Duodenal mucosa (tissue), 2 donors: ENCODE measurements around the gene POFUT1.

Source experiments
- H3K27ac ChIP-seq: one replicate; pipeline ENCODE4 v1.7.0; 2013; ENCODE audit warnings: low read depth, low read length
- H3K27me3 ChIP-seq, 2 donors: one replicate each; pipeline ENCODE4 v1.7.0; 2013; ENCODE audit warnings: low read length in 2 of 2, control low read depth in 1 of 2; ENCODE audit not compliant: insufficient read depth in 2 of 2, control insufficient read depth in 1 of 2
- H3K36me3 ChIP-seq, 2 donors: one replicate each; pipeline ENCODE4 v1.7.0; 2013; ENCODE audit warnings: low read length in 2 of 2, control low read depth in 1 of 2; ENCODE audit not compliant: insufficient read depth in 2 of 2, control insufficient read depth in 1 of 2
- H3K4me1 ChIP-seq, 2 donors: one replicate each; pipeline ENCODE4 v1.7.0; 2013; ENCODE audit warnings: low read length in 2 of 2, control low read depth in 1 of 2; ENCODE audit not compliant: insufficient read depth in 2 of 2, control insufficient read depth in 1 of 2
- H3K4me3 ChIP-seq, 2 donors: one replicate each; pipeline ENCODE4 v1.7.0; 2013; ENCODE audit warnings: low read length in 2 of 2, low read depth in 1 of 2
- H3K9ac ChIP-seq, 2 donors: one replicate each; pipeline ENCODE4 v1.7.0; 2013; ENCODE audit warnings: low read length in 2 of 2, low read depth in 1 of 2
- H3K9me3 ChIP-seq, 2 donors: one replicate each; pipeline ENCODE4 v1.7.0; 2013; ENCODE audit warnings: low read length in 2 of 2, control low read depth in 1 of 2; ENCODE audit not compliant: control insufficient read depth in 1 of 2

The POFUT1 gene

GRCh38 chr20:32205843-32206759, 1.6 kb upstream of the POFUT1 start:
- Histone ChIP-seq H3K27ac (peak overlapping the region; percentile 63), H3K27me3 (no peaks in the 10 kb centered on the region), H3K4me3 (peak overlapping the region; percentile 93 to 95), H3K36me3 (peaks cover 10 to 23% of the 10 kb centered on the region in 2 donors), H3K4me1 (peaks cover 58 to 72% of the 10 kb centered on the region in 2 donors), H3K9me3 (no peaks in the 10 kb centered on the region), H3K9ac (peak overlapping the region; percentile 87 to 99)

- no peaks in the 10 kb centered on the region for H3K9me3 ChIP-seq
- peak overlapping the region; percentile 87 to 99 for H3K9ac ChIP-seq
- peaks cover 58 to 72% of the 10 kb centered on the region in 2 donors for H3K4me1 ChIP-seq
- no peaks in the 10 kb centered on the region for H3K27me3 ChIP-seq
- H3K4me3 ChIP-seq = peak overlapping the region; percentile 93 to 95
- H3K36me3 ChIP-seq = peaks cover 10 to 21% of the 10 kb centered on the region in 2 donors
- peak overlapping the region; percentile 63 for H3K27ac ChIP-seq
These were observed 687 bp upstream of the POFUT1 start for GRCh38 chr20:32206760-32207625.

GRCh38 chr20:32208499-32209154, 947 bp downstream of the POFUT1 start:
- peaks cover 10 to 22% of the 10 kb centered on the region in 2 donors for H3K36me3 ChIP-seq
- no peaks in the 10 kb centered on the region for H3K9me3 ChIP-seq
- H3K4me3 ChIP-seq = peak overlapping the region; percentile 95 to 97
- H3K9ac ChIP-seq = peak overlapping the region; percentile 87 to 92
- peaks cover 51 to 62% of the 10 kb centered on the region in 2 donors for H3K4me1 ChIP-seq
- H3K27me3 ChIP-seq = no peaks in the 10 kb centered on the region
- H3K27ac ChIP-seq = no peak overlapping the region

GRCh38 chr20:32209850-32210605, 2.3 kb downstream of the POFUT1 start:
- peak overlapping the region; percentile 47 to 87 for H3K9ac ChIP-seq
- peaks cover 10 to 23% of the 10 kb centered on the region in 2 donors for H3K36me3 ChIP-seq
- no peaks in the 10 kb centered on the region for H3K27me3 ChIP-seq
- H3K4me1 ChIP-seq = peaks cover 38 to 48% of the 10 kb centered on the region in 2 donors
- H3K9me3 ChIP-seq = no peaks in the 10 kb centered on the region
- no peak overlapping the region for H3K27ac ChIP-seq
- peak overlapping the region in 1 of 2 donors; percentile 16 for H3K4me3 ChIP-seq

- peaks cover 25 to 41% of the 10 kb centered on the region in 2 donors for H3K36me3 ChIP-seq
- H3K4me3 ChIP-seq = no peak overlapping the region
- H3K27me3 ChIP-seq = no peaks in the 10 kb centered on the region
- H3K9ac ChIP-seq = no peak overlapping the region
- H3K9me3 ChIP-seq = no peaks in the 10 kb centered on the region
- peaks cover 43 to 48% of the 10 kb centered on the region in 2 donors for H3K4me1 ChIP-seq
- H3K27ac ChIP-seq = no peak overlapping the region
These were observed 6.2 kb downstream of the POFUT1 start for GRCh38 chr20:32213870-32214269.

GRCh38 chr20:32215147-32215546, 7.5 kb downstream of the POFUT1 start:
- no peak overlapping the region for H3K9ac ChIP-seq
- peaks cover 30 to 36% of the 10 kb centered on the region in 2 donors for H3K4me1 ChIP-seq
- H3K36me3 ChIP-seq = peaks cover 33 to 46% of the 10 kb centered on the region in 2 donors
- no peak overlapping the region for H3K4me3 ChIP-seq
- H3K27ac ChIP-seq = no peak overlapping the region
- H3K27me3 ChIP-seq = no peaks in the 10 kb centered on the region
- H3K9me3 ChIP-seq = no peaks in the 10 kb centered on the region

- no peaks in the 10 kb centered on the region for H3K9me3 ChIP-seq
- H3K27me3 ChIP-seq = no peaks in the 10 kb centered on the region
- H3K9ac ChIP-seq = peak overlapping the region in 1 of 2 donors; percentile 33
- H3K27ac ChIP-seq = no peak overlapping the region
- H3K4me1 ChIP-seq = peaks cover 30% of the 10 kb centered on the region in 2 donors
- H3K4me3 ChIP-seq = no peak overlapping the region
- H3K36me3 ChIP-seq = peaks cover 34 to 45% of the 10 kb centered on the region in 2 donors
These were observed 8.0 kb downstream of the POFUT1 start for GRCh38 chr20:32215729-32216128.

GRCh38 chr20:32216179-32217142, 8.8 kb downstream of the POFUT1 start:
- H3K27ac ChIP-seq = peak overlapping the region; percentile 60
- H3K4me1 ChIP-seq = peaks cover 30% of the 10 kb centered on the region in 2 donors
- peaks cover 36 to 49% of the 10 kb centered on the region in 2 donors for H3K36me3 ChIP-seq

More at GRCh38 chr20:32216179-32217142, 8.8 kb downstream of the POFUT1 start:
- H3K9me3 ChIP-seq = no peaks in the 10 kb centered on the region
- no peaks in the 10 kb centered on the region for H3K27me3 ChIP-seq
- peak overlapping the region; percentile 33 to 34 for H3K9ac ChIP-seq
- no peak overlapping the region for H3K4me3 ChIP-seq
